HG02840 (cell line): ENCODE measurements around the gene PCYOX1L.
A peak's percentile ranks its signal among the peaks of the same experiment; 100 is the strongest.

Source experiments
- ATAC-seq: cut with Tn5 transposase; IDR thresholded peaks from one replicate; pipeline ENCODE4 v1.9.1; 2021; ENCODE audit warnings: mild to moderate bottlenecking, moderate library complexity, moderate number of reproducible peaks; ENCODE audit not compliant: unreplicated experiment, low FRiP score

Gene PCYOX1L, protein sequence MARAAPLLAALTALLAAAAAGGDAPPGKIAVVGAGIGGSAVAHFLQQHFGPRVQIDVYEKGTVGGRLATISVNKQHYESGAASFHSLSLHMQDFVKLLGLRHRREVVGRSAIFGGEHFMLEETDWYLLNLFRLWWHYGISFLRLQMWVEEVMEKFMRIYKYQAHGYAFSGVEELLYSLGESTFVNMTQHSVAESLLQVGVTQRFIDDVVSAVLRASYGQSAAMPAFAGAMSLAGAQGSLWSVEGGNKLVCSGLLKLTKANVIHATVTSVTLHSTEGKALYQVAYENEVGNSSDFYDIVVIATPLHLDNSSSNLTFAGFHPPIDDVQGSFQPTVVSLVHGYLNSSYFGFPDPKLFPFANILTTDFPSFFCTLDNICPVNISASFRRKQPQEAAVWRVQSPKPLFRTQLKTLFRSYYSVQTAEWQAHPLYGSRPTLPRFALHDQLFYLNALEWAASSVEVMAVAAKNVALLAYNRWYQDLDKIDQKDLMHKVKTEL

DNA sequence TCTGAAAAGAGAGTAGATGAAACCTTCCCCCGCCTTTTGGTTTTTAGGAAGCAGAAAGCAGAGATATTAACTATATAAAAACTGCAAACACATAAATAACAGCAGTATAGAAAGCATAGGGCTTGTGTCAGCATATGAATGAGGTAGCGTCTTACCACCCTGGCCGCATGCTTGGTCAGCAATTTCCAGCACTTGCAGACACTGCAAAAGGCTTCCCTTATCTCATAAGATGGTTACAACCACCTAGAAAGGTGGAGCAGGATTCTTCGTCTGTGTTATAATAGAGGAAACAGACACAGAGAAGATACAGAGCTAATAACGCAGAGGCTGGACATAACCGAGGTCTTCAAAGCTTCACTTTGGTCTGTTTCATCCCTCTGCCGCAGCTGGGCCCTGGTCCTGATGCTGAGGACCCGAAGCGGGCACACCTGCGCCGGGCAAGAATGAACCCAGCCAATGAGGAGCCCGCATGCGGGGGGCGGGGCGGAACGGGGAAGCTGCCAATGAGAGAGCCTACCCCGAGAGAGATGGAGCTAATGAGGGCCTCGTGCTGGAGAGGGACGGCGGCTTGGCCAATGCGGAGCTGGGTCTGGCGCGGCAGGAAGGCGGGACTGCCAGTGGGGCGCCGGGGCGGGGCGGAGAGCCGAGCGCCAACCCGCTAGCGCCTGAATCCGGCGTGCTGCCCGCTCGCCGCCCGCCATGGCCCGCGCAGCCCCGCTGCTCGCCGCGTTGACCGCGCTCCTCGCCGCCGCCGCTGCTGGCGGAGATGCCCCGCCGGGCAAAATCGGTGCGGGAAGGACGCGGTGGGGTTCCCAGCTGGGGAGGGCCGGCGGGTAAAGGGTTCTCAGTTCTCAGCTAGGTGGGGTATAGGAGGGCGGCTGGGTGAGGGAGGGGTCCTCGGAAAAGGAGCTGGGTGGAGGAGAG is at the start of gene PCYOX1L:
Gene PCYOX1L, plus strand, starts transcription at position 677 of the 924 bp plus-strand sequence. Its CDS starts 23 bp downstream, at position 700.
- ATAC-seq: peak; percentile 99

DNA sequence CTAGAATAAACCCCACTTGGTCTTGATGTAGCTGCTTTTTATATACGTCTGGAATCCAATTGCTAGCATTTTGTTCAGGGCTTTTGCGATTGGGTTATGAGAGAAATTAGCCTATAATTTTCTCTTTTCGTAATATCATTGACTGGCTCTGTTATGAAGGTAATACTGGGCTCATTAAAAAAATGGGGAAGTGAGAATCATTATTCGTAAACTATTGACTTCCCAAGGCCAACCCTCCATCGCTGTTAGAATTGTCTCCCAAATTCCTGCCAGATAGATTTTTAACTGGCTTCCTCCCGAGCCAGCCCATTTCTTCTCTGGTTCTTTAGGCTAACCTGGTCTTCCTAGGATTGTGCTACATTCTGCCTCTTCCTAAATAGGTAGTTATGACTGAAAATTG is 48.5 kb upstream of the PCYOX1L start:
- no peak for ATAC-seq

DNA sequence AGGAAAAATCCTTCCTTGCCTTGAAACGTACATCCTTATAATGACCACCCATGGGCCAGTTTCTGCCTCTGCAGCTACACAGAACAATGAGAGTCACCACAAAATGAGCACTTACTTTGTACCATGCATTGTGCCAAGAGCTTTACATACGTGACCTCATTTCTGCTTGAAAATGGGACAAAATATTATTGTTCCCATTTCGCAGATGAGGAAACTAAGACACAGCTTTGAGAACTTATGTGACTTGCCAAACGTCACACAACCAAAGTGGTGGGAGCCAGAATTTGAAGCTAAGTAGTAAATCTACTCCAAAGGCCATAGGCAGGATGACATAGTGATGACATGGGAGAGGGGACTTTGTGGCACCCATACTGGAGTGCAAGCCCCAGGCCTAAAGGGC is 47.4 kb upstream of the PCYOX1L start:
- no peak for ATAC-seq

DNA sequence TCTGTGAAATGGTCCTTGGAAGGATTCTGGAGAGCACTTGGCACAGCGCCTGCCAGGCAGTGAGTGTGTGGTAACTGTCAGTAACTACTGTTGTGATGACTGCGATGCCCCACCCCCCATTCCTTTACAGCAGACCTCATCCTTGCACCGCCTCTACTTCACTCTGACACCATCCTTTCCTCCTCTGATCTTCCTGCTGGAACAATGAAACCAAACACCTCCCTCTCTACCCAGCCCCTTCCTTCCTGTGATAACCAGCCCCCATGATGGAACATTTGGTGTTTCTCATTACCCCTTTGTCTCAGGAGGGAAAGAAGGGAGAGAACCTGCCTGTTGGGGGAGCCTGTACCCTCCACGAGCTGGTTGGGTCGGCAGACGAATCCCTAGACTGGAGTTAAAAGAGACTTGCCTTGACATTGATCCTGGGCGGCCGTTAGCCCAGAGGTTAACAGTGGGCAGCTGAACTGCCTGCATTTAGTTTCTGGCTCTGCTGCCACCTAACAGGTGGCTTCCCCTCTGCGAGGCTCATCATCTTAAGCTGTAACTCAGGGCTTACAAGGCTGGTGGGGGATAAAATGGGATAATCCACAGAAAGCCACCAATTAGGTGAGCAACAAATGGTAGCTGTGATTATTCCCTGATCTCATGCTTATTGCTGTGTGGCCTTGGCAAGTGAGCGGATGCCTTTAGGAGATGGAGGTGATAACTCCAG is 46.7 kb upstream of the PCYOX1L start:
- no peak for ATAC-seq

DNA sequence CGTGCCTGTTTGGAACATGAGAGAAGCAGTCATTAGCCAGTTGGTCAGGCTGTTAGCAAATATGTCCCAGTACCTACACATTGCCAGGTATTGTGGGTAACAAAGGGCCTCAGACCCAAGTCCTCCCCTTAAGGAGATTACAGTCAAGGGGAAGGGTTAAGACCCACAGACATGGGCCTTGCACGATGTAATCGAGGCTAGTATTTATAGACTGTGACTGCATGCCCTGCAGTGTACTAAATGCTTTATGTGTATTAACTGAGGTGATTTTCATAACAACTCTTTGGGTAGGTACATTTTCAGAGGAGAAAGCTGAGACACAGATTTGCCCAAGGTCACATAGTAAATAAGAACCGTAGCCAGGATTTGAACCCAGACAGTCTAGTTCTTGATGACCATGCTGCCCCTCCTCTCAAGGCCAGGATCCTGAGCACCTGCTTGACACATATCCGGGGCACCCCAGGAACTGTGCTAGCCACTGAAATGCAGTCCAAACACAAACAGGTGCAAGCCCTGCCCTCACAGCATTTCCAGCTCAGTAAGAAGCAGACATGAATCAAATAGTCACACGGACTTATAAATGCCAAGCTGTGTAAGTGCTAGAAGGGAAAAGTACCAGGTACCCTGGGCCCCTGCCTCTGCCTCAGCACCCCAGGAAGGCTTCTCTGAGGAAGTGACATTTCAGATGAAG is 44.5 kb upstream of the PCYOX1L start:
- ATAC-seq: no peak

DNA sequence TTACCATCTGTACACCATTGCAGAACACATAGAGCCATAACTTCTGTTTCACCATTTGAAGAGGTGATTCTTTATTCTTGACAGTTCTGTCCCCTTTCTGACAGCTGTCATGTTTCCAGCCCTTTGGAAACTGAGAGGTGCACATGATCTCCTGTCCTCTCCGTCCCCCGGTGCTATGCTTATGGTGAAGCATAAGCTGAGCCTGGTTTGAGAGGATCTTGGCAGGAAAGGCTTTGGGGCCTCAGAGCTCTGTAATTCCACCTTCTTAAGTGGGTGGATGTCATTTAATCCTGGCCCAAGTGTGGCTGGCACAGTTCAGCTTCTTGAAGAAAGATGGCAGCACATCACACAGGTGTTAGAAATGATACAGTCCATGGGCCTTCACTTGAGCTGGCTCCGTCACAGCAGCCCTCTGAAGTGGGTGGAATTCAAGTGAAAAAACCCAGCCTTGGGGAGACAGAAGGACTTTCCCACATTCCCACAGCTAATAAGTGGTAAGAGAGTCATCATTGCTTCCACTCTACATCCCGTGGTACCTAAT is 43.2 kb upstream of the PCYOX1L start:
- ATAC-seq: no peak

DNA sequence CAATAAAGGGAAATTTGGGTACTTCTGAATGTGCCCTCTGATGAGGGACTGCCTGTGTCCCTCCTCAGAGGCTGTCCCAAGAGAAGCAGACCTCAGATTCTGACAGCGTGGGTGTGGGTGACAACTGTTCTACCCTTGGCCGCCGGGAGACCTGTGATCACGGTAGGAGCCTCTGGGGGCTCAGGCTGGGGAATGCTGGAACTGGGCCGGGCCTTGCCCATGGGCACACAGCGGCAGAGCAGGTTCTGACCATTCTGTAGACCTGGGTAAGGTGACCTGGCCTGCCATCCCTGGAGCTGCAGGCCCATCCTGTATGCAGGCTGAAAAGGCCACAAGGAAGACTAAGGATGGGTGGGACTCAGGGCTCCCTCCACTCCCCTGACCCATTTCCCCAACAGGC is 42.1 kb upstream of the PCYOX1L start:
- ATAC-seq: no peak

DNA sequence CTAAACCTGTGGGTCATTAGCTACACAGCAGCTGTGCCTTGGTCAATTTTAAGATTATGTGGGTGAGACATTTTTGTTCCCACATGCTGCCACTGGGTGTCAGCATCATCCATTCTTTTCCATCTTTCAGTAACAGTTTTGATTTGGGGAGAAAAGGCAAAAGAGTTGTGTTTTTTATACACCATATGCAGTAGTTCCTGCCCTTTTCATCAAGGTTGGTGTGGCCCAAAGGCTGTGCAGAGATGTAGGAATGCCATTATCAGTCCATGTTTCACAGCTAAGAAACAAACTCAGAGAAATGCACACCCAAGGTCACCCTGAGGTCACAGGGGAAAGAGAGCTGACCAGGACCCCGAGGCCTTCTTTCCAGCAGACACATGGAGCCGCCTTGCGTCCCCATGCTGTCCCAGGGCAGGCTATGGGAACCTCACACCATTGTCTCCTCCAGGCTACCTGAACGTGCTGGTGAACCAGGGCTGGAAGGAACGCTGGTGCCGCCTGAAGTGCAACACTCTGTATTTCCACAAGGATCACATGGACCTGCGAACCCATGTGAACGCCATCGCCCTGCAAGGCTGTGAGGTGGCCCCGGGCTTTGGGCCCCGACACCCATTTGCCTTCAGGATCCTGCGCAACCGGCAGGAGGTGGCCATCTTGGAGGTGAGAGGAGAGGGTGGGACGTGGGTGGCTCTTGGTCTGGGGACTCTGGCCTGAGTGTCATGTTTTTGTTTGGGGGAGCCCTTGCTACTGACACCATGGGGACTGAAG is 40.4 kb upstream of the PCYOX1L start:
- no peak for ATAC-seq

DNA sequence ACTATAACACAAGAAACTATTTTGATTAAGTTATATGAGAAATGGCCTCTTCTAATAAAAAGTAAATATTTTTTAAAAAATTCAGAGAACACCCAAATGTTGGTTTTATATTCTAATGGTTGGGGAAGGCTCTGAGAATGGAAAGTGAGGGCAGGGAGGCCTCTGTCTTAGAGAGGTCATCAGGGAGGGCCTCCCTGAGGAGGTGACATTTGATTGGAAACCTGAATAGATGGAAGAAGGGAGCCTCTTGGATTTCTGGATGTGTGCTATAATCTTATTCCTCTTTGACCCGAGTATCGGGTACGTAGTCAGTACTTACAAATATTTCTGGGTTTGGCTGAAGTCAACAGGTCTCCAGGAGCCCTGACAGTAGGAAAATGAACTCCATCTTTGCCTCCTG is 38.7 kb upstream of the PCYOX1L start:
- no peak for ATAC-seq

DNA sequence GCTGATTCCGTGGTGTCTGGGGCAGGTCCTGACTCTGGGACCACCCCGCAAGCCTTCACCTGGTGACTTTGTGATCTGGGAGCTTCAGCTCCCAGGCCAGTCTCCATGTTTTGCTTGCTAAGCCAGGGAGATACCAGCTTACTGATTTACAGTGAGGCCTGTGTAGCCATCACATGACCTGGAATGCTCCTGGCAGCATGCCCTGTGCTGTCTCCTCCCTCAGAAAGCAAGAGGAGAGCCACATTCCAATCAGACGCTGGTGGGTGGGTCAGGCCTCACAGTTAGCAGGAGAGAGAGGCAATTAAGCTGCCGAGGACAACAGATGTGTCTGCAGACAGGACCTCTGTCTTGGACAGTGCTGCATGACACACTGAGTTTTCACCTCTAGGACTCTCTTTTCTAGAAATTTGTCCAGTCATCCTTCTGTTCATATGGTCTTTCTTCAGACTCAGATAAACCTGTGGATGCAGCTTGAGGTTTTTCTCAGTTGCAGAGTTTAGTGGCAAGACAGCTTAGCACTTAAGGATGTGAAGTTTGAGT is 37.0 kb upstream of the PCYOX1L start:
- ATAC-seq: no peak

DNA sequence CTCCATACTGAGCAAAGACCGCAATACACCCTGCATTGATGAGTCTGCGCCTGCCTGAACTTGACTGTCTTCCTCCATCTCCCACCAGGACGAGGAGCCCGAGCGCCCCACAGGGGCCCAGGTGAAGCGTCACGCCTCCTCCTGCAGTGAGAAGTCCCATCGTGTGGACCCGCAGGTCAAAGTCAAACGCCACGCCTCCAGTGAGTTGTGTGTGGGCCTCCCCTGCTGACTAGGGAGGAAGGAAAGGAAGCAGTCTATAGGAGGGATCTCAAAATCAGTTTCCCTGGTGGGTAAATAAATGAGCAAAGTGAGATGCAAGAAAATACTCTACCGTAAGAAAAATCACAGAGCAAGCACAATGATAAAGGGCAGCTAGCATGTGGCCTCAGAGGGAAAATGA is 35.3 kb upstream of the PCYOX1L start:
- ATAC-seq: no peak

DNA sequence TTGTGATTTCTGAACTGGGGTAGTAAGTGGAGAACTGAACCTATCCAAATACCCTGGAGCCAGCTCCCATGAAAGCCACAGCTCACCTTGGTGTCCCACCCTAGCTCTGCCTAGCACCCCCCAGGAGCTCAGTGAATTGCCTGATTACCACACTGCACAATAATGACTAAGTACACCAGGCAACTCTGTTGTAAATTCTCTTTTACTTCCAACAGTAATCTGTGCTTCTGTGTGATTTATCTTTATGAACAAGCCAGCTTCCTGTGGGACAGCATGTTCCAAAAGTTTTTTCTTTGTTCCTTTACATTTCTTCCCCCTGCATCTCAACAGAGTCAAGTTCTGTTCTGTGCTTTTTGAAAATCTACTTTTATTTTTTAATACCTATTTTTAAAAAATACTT is 34.6 kb upstream of the PCYOX1L start:
- ATAC-seq: no peak

DNA sequence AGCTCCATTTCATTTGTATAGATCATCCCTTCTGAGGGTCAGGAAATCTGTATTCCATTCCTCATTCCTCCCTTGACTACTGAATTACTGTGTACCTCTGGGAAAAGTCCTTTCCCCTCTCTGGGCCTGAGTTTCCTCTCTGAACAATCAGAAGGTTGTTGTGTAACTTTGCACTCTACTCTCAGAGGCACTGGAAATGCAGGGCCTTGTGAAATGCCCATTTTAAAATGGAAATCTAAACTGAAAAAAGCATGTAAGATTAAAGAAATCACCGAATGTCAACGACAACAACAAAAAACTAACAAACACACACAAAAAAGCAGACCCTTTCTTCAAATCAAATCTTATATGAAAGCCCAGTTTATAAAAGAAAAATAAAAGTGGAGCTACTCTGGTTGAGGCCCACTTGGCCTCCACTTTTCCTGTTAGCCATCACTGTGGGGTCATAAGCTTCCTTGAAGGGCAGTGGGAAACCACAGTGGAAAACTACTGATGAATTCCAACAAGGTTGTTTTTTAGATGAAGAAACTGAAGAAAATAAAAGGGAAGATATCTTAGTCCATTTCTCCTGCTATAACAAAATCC is 34.1 kb upstream of the PCYOX1L start:
- no peak for ATAC-seq

DNA sequence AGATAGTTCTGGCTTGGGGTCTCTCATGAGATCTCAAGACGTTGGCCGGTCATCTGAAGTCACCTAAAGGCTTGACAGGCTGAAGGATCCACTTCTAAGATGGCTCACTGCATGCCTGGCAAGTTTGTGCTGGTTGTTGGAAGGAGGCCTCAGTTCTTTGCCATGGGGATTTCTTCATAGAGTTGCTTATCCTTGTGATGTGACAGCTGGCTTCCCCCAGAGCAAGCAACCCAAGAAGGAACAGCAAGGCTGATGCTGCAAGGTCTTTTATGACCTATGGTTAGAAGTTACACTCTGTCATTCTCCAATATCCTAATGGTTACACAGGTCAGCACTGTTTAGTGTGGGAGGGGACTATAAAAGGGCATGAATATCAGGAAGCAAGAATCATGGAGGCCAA is 33.2 kb upstream of the PCYOX1L start:
- ATAC-seq: no peak

DNA sequence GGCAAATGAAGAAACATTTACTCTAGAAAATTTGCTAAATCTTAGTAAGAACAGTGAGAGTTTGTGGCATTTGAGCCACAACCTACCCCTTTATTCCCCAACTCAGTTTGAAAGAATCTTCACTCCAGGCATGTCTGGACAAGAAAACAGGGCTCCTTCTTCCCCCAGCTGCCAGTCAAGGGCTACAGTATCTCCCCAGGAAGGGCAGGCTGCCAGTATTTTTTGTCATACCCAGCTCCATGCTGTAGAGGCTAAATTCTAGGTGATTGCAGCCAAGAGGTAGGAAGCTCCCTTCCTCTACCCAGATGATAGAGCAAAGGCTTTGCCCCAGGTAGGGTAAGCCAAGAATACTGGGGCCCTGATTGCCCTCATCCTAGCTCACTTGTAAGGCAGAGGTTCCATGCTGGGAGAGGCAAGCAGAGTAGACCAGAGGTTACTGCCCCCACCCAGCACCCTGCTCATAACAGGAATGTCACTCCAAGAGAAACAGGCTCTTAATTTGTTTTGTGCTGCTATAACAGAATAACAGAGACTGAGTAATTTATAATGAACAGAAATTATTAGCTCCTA is 32.6 kb upstream of the PCYOX1L start:
- no peak for ATAC-seq

DNA sequence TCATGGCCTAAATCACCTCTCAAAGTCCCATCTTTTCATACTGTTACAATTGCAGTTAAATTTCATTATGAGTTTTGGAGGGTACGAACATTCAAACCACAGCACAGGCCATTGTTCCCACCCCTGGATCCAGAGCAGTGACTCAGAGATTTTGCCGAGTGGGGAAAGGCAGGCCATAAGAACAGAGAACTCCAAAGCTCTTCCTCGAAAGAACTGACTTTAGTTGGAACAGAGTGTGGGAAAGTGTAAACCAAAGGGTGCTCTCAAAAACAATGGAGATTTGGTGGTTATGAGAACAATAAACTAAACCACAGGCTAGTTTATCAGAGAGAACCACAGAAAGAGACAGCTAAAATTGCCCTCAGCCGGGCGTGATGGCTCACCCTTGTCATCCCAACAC is 32.0 kb upstream of the PCYOX1L start:
- ATAC-seq: no peak

DNA sequence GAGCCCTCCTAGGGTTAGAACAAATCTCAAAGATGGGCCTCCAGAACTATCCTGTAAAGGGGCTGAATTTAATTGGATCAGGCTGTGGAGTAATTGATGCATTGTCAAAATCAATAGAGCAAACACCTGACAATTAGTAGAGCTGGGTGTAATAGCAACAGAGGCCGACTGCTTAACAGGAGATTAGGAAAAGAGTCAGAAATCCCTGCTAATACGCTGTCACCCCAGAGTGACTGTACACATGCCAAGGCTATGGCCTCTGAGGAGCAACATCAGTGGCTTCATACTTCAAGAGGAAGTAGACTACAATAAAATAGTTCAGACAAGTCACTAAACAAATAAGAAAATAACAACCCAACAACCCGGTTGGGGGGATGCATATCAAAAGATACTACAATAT is 31.2 kb upstream of the PCYOX1L start:
- ATAC-seq: no peak

DNA sequence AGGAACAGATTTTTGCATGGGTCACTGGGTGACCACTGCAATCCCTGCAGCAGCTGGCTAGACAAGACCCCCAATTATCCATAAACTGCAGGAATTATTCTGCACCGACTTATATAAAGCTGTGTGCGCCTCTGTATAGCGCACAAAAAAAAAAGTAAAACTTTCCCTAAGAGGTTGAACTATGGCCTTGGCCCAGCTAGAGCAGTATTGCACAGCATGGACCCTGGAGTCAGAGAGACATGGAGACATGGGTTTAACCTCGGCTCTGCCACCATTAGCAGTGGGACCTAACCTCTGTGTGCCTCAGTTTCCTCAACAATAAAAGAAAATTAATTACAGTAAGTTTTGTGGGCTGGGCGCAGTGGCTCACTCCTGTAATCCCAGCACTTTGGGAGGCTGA is 29.7 kb upstream of the PCYOX1L start:
- ATAC-seq: no peak
